Astrocyte of the spinal cord (primary cell): ENCODE data around the gene ATXN7.
A peak's percentile ranks its signal among the peaks of the same experiment; 100 is the strongest.

Experiments used
- DNase-seq: peaks from one replicate; pipeline ENCODE4 v3.0.0; 2011; ENCODE audit warnings: low read depth, low spot score
- H3K4me3 ChIP-seq: 2 replicates; pipeline ENCODE4 v1.5.1; 2011; ENCODE audit warnings: low read depth, mild to moderate bottlenecking, low read length, moderate library complexity
- CTCF ChIP-seq: IDR thresholded peaks from 2 replicates; pipeline ENCODE4 v1.5.1; 2012; ENCODE audit warnings: low read depth, mild to moderate bottlenecking, low read length, inconsistent platforms
- in situ Hi-C: cut with HindIII; loops from 2 replicates; pipeline ENCODE4 v1.10.0; 2017; ENCODE audit warnings: low sequenced_read_pairs

Gene ATXN7

GRCh38 chr3:63860776-63861175 is 2.9 kb upstream of the ATXN7 start:
- in situ Hi-C loops: no loop called here
- no peak for TF ChIP-seq CTCF
- no peak overlapping the region for H3K4me3 ChIP-seq
- DNase-seq: no peak

GRCh38 chr3:63861306-63861705 is 2.4 kb upstream of the ATXN7 start:
- TF ChIP-seq CTCF: no peak
- in situ Hi-C loops: no loop called here
- DNase-seq: no peak
- no peak overlapping the region for H3K4me3 ChIP-seq

- H3K4me3 ChIP-seq: peak overlapping the region; percentile 92
- no peak for DNase-seq
- in situ Hi-C loops: no loop called here
- TF ChIP-seq CTCF: no peak
Measured at GRCh38 chr3:63862804-63863149, 890 bp upstream of the ATXN7 start.

GRCh38 chr3:63864008-63864964 is 619 bp downstream of the ATXN7 start:
- no peak for DNase-seq
- in situ Hi-C loops: no loop called here
- H3K4me3 ChIP-seq: peak overlapping the region; percentile 92
- TF ChIP-seq CTCF: no peak

- in situ Hi-C loops: no loop called here
- peak; percentile 17 for DNase-seq
- no peak for TF ChIP-seq CTCF
- peak overlapping the region; percentile 92 for H3K4me3 ChIP-seq
Measured at GRCh38 chr3:63864965-63865327, 1.3 kb downstream of the ATXN7 start.

GRCh38 chr3:63867225-63867624 is 3.6 kb downstream of the ATXN7 start:
- no peak overlapping the region for H3K4me3 ChIP-seq
- no peak for DNase-seq
- TF ChIP-seq CTCF: no peak
- in situ Hi-C loops: no loop called here
